ENCODE results near the gene GNAS.

- no peak for TF ChIP-seq GATA2 (IDR thresholded peaks at IDR 0.05; ENCODE audit: low read depth, low read length)
- no peak for TF ChIP-seq GATA3 (IDR thresholded peaks at IDR 0.05; ENCODE audit: low read depth, low read length)
These were observed 35.6 kb downstream of the GNAS start for GRCh38 chr20:58888103-58888502.
